Fibroblast of mammary gland (primary cell): ENCODE data around the gene HIVEP3.
A peak's percentile ranks its signal among the peaks of the same experiment; 100 is the strongest.

Experiments
- DNase-seq: peaks from one replicate; pipeline ENCODE4 v3.0.0-alpha.2; 2010; ENCODE audit warnings: low read depth
- H3K4me3 ChIP-seq: 2 replicates; pipeline ENCODE4 v1.5.1; 2011; ENCODE audit warnings: low read depth, mild to moderate bottlenecking, low read length, moderate library complexity; ENCODE audit not compliant: control insufficient read depth
- TF ChIP-seq, protein P1 (sequence below): conservative IDR thresholded peaks from 2 replicates; pipeline ENCODE4 v1.5.1; 2011; ENCODE audit warnings: low read depth, low read length, inconsistent platforms; ENCODE audit not compliant: control insufficient read depth, insufficient read depth

HIVEP3 gene

DNA sequence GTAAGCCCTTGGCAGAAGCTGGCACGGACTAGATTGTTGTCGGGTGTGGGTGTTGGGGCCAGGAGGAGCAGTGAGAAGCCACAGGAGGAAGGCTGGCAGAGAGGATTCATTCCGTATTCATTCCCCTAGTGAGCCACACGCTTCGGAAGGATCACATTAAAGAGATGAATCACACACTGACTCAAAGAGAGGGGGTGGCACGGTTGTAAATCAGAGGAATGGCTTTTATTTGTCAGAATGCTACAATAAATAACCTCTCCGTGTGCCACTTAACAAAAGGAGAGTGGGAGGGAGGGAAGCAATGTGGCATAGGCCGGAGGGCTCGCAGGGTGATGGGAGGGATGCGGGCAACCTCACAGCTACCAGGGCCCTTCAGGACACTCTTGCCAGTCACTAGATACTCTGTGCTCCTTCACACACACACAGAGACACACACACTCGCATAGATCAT is 135.5 kb downstream of the HIVEP3 start:
- TF ChIP-seq, protein P1, sequence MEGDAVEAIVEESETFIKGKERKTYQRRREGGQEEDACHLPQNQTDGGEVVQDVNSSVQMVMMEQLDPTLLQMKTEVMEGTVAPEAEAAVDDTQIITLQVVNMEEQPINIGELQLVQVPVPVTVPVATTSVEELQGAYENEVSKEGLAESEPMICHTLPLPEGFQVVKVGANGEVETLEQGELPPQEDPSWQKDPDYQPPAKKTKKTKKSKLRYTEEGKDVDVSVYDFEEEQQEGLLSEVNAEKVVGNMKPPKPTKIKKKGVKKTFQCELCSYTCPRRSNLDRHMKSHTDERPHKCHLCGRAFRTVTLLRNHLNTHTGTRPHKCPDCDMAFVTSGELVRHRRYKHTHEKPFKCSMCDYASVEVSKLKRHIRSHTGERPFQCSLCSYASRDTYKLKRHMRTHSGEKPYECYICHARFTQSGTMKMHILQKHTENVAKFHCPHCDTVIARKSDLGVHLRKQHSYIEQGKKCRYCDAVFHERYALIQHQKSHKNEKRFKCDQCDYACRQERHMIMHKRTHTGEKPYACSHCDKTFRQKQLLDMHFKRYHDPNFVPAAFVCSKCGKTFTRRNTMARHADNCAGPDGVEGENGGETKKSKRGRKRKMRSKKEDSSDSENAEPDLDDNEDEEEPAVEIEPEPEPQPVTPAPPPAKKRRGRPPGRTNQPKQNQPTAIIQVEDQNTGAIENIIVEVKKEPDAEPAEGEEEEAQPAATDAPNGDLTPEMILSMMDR, result no peak
- H3K4me3 ChIP-seq, result no peak overlapping the region
- DNase-seq, result peak; percentile 93

DNA sequence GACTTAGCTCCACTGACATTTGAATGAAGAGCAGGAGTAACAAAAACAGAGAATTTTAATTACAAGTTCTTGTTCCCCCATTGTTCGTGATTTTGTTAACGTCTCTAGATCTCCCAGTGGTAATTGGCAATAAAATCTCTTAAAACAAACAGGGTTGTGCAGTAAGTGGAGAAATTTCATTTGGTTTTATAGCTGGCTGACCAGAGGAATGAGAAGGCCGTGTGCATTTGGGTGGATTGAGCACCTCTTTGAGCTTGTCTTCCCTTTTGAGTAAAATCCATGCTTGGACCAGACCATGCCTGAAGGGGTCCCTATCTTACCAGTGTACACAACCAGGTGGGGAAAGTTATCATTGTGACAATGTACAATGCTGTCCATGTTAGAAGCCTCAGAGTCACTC is 137.8 kb downstream of the HIVEP3 start:
- H3K4me3 ChIP-seq, result no peak overlapping the region
- no peak for DNase-seq
- TF ChIP-seq, protein P1, result no peak

DNA sequence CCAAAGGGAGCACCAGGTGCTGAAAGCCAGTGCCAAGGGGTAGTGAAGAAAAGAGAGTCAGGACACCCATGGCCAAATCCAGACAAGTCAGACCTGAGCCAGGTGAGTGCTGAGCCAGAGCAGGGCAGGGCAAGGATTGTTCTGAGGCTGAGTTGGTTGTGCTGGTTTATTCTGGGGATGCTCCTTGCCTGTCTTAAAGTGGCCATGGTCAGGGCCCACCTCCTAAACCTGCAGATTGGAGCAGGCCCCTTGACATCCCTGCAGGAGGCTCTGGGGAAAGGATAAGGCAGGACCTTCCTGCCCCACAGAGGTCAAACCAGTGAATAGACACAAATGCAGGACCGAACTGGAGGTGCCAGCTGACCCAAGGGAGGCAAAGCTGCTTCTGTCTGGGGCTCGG is 138.4 kb downstream of the HIVEP3 start:
- DNase-seq, result no peak
- TF ChIP-seq, protein P1, result no peak
- no peak overlapping the region for H3K4me3 ChIP-seq

DNA sequence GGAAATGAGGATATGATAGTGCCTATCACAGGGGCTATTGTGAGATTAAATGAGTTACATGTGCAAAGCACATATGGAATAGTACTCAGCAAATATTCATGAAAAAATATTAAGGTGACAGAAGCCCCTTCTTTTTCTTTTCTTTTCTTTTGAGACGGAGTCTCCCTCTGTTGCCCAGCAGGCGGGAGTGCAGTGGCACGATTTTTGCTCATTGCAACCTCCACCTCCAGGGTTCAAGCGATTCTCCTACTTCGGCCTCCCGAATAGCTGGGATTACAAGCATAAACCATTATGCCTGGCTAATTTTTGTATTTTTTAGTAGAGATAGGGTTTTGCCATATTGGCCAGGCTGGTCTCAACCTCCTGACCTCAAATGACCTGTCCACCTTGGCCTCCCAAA is 139.4 kb downstream of the HIVEP3 start:
- DNase-seq, result no peak
- TF ChIP-seq, protein P1, result peak; percentile 19
- no peak overlapping the region for H3K4me3 ChIP-seq

DNA sequence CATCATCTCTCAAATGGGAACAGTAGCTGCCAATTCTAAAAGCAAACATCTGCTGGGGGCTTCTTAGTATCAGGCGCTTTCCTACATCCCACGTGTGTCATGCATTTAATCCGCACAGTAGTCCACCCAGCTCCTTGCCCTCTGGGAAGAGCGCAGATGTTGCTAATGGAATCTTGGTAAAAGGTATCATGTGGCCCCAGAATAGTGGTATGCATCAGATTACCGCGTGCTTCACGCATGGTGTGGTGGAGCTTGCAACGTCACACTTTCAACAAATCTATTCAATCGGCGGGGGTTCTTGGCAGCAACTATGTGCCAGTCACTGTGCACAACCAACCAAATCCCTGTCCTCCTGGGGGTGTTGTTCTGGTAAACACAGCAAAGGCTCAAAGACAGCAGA is 141.0 kb downstream of the HIVEP3 start:
- no peak overlapping the region for H3K4me3 ChIP-seq
- no peak for DNase-seq
- TF ChIP-seq, protein P1, result no peak

DNA sequence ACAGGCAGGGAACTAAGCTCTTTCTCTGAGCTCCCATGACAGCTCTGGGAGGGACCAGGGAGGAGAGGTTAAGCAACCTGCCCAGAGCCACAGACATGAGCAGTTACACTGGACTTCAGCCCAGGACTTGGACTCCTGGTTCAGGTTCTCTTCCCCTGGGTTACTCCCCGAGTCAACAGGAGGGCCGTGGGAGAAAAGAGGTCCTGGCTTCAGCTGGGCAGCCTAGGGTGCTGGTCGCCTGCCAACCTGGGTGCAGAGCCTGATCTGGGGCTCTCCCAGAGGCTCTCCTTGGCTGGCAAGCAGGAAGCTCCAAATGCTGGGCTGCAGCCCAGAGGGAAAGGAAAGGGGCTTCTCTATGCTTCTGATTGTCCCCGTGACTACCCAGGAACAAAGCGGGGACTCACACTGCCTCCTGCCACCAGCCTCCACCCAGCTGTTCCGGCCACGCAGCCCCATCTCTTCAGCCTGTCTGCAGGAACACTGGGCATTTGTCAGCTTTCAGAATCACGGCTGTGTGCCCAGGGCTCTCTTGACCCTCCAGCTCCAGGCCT is 141.8 kb downstream of the HIVEP3 start:
- TF ChIP-seq, protein P1, result no peak

DNA sequence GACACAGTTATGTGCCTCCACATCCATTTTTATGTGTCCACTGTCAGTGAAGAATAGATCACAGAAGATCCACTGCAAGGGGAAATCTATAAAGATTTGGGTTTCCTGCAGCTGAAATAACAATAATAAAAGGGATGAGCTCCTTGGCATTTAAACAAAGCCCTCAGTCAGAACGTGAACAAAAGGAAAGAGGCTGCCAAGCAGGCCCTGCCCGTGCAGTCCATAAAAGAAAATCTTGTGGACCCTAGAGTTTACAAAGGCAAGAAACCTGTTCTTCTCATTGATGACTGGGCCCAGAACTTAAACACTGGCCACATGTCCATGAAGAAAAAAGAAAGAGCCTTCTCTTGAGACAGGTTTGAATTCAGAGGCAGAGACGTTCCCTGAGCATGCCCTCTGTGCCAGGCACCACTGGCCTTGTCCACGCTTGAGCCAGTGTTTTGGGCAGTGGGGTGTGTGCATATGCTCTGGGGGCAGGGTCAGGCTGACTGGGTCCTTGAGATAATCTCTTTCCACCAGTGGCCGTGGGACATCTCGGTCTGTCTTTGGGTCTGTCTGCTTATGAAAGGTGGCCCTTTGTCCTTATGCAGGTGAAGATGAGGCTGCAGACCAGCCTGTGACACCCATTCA is 142.7 kb downstream of the HIVEP3 start:
- no peak overlapping the region for H3K4me3 ChIP-seq
- no peak for DNase-seq
- TF ChIP-seq, protein P1, result no peak

More for the DNA sequence above, 141.8 kb downstream of the HIVEP3 start:
- DNase-seq, result no peak
- no peak overlapping the region for H3K4me3 ChIP-seq
